MCF 10A (cell line): ENCODE results near the gene C1orf87. TPM values are rescaled to one million over a fixed set of nuclear protein-coding genes. Genes with fewer than 3 reads are reported as not detected.

Source experiments
- BruUV-seq: library from RNA; stranded (reverse); fragments of 400-500 nt; replicated peaks from 2 replicates; lab custom pipeline; 2021; lab: Mats Ljungman, UMichigan
- CTCF ChIA-PET: fragments of 300-600 bp; sonication (Branson Sonifier 250); formaldehyde crosslinking; extraction: SDS; loops from one replicate; lab custom pipeline; 2021; ENCODE audit warnings: antibody characterized with exemption, inconsistent platforms; lab: Yijun Ruan, JAX
- POLR2A ChIA-PET: fragments of 300-600, 350-650 bp; sonication (Branson Sonifier 250); formaldehyde crosslinking; extraction: SDS; loops from one replicate; lab custom pipeline; 2020; ENCODE audit warnings: antibody characterized with exemption, inconsistent platforms; lab: Yijun Ruan, JAX
- DNase-seq: peaks from one replicate; pipeline ENCODE4 v3.0.0-alpha.2; 2018; ENCODE audit not compliant: unreplicated experiment
- H3K27ac Mint-ChIP-seq: one replicate; pipeline ENCODE4 v1.8.0; 2022; ENCODE audit warnings: mild to moderate bottlenecking, low read depth, mixed read lengths; ENCODE audit not compliant: unreplicated experiment
- H3K27me3 Mint-ChIP-seq: one replicate; pipeline ENCODE4 v1.8.0; 2022; ENCODE audit warnings: mixed read lengths; ENCODE audit not compliant: insufficient read depth, unreplicated experiment
- H3K36me3 Mint-ChIP-seq: one replicate; pipeline ENCODE4 v1.8.0; 2022; ENCODE audit warnings: mild to moderate bottlenecking, moderate library complexity, mixed read lengths; ENCODE audit not compliant: insufficient read depth, unreplicated experiment
- H3K4me1 Mint-ChIP-seq: one replicate; pipeline ENCODE4 v1.8.0; 2022; ENCODE audit warnings: mixed read lengths; ENCODE audit not compliant: insufficient read depth, unreplicated experiment
- H3K4me3 Mint-ChIP-seq: one replicate; pipeline ENCODE4 v1.8.0; 2022; ENCODE audit warnings: mild to moderate bottlenecking, moderate library complexity, mixed read lengths; ENCODE audit not compliant: unreplicated experiment
- H3K9me3 Mint-ChIP-seq: one replicate; pipeline ENCODE4 v1.8.0; 2022; ENCODE audit warnings: mixed read lengths; ENCODE audit not compliant: unreplicated experiment
- CTCF ChIP-seq: fragments of 200-600 bp; IDR thresholded peaks from one replicate; pipeline ENCODE4 v1.8.0; 2022; ENCODE audit warnings: antibody characterized with exemption, mild to moderate bottlenecking; ENCODE audit not compliant: unreplicated experiment
- intact Hi-C: fragments of 100-400 bp; cut with micrococcal nuclease; formaldehyde crosslinking; loops from 2 replicates; pipeline ENCODE4 v1.14.1; 2022
- total RNA-seq: library from RNA; stranded (reverse); gene quantifications from 2 replicates; pipeline ENCODE4 v1.2.3, GENCODE V29; 2022

Gene C1orf87
- total RNA-seq, 1 experiment from 2014 or later, result not detected

GRCh38 chr1:60103186-60103585, 29.6 kb upstream of the C1orf87 start:
- no peak overlapping the region for H3K4me3 Mint-ChIP-seq
- DNase-seq, result no peak
- intact Hi-C loops, result loop anchor here (10.0 kb wide), 1 partner anchor 58 kb away; no protein-coding TSS in a partner anchor
- POLR2A ChIA-PET, result no interaction called here
- H3K9me3 Mint-ChIP-seq, result no peaks in the 10 kb centered on the region
- CTCF ChIA-PET, result interaction anchor here (0.6 kb wide), 1 partner anchor 26 kb away, joined by 3 read pairs; no protein-coding TSS in a partner anchor
- no TSS peak for BruUV-seq
- TF ChIP-seq CTCF, result no peak
- no peaks in the 10 kb centered on the region for H3K4me1 Mint-ChIP-seq
- no peaks in the 10 kb centered on the region for H3K36me3 Mint-ChIP-seq
- H3K27me3 Mint-ChIP-seq, result peaks cover 67% of the 10 kb centered on the region
- no peak overlapping the region for H3K27ac Mint-ChIP-seq

- Mint-ChIP-seq H3K36me3 (no peaks in the 10 kb centered on the region), H3K27ac (no peak overlapping the region), H3K4me1 (no peaks in the 10 kb centered on the region), H3K27me3 (peaks cover 74% of the 10 kb centered on the region), H3K4me3 (no peak overlapping the region), H3K9me3 (no peaks in the 10 kb centered on the region)
- CTCF ChIA-PET, result interaction anchor here (0.6 kb wide), 1 partner anchor 25 kb away, joined by 3 read pairs; no protein-coding TSS in a partner anchor
- TF ChIP-seq CTCF, result no peak
- intact Hi-C loops, result loop anchor here (10.0 kb wide), 1 partner anchor 58 kb away; no protein-coding TSS in a partner anchor
- BruUV-seq, result no TSS peak
- DNase-seq, result no peak
- POLR2A ChIA-PET, result no interaction called here
These were observed 28.9 kb upstream of the C1orf87 start for GRCh38 chr1:60102267-60103061.

GRCh38 chr1:60101516-60101915, 27.9 kb upstream of the C1orf87 start:
- H3K4me3 Mint-ChIP-seq, result no peak overlapping the region
- no peaks in the 10 kb centered on the region for H3K4me1 Mint-ChIP-seq
- TF ChIP-seq CTCF, result no peak
- H3K27ac Mint-ChIP-seq, result no peak overlapping the region
- no peaks in the 10 kb centered on the region for H3K9me3 Mint-ChIP-seq
- H3K27me3 Mint-ChIP-seq, result peaks cover 84% of the 10 kb centered on the region
- ChIA-PET POLR2A (no interaction called here), CTCF (no interaction called here)
- no peaks in the 10 kb centered on the region for H3K36me3 Mint-ChIP-seq
- no TSS peak for BruUV-seq
- intact Hi-C loops, result loop anchor here (10.0 kb wide), 1 partner anchor 57 kb away; no protein-coding TSS in a partner anchor
- no peak for DNase-seq

GRCh38 chr1:60091195-60091715, 17.7 kb upstream of the C1orf87 start:
- no peaks in the 10 kb centered on the region for H3K4me1 Mint-ChIP-seq
- TF ChIP-seq CTCF, result no peak
- CTCF ChIA-PET, result interaction anchor here (0.7 to 1.6 kb wide), 3 partner anchors 41 to 190 kb away, joined by 3 to 5 read pairs (median 4); no protein-coding TSS in a partner anchor
- POLR2A ChIA-PET, result no interaction called here
- no peaks in the 10 kb centered on the region for H3K9me3 Mint-ChIP-seq
- peaks cover 35% of the 10 kb centered on the region for H3K27me3 Mint-ChIP-seq
- H3K36me3 Mint-ChIP-seq, result no peaks in the 10 kb centered on the region
- no peak overlapping the region for H3K27ac Mint-ChIP-seq
- intact Hi-C loops, result no loop called here
- BruUV-seq, result no TSS peak
- H3K4me3 Mint-ChIP-seq, result no peak overlapping the region
- DNase-seq, result no peak
